HEK293 (cell line): ENCODE measurements around the gene GAL3ST2.

Experiments
- CTCF ChIA-PET: fragments of 350-600 bp; formaldehyde crosslinking; extraction: SDS; loops from one replicate; lab custom pipeline; 2021; ENCODE audit warnings: antibody characterized with exemption; lab: Yijun Ruan, JAX
- POLR2A ChIA-PET: fragments of 300-600 bp; formaldehyde crosslinking; extraction: SDS; loops from one replicate; lab custom pipeline; 2020; ENCODE audit warnings: antibody characterized with exemption, inconsistent platforms; lab: Yijun Ruan, JAX
- H3K27ac ChIP-seq: fragments of 200-500 bp; sonication (Bioruptor generic); 2 replicates; pipeline ENCODE4 v1.5.1; 2014; ENCODE audit warnings: low read depth, low read length, control low read depth, inconsistent platforms; ENCODE audit errors: extremely low read depth
- H3K36me3 ChIP-seq, 2 experiments: fragments of 200-500 bp in 1 of 2; sonication (Bioruptor generic) in 1 of 2; 1 replicate in 1 of 2; 2 replicates in 1 of 2; pipeline ENCODE4 v1.5.1; 2014 to 2017; ENCODE audit warnings: inconsistent platforms in 2 of 2, low read length in 2 of 2; ENCODE audit not compliant: control insufficient read depth in 2 of 2, insufficient read depth in 1 of 2
- H3K4me1 ChIP-seq: fragments of 200-500 bp; sonication (Bioruptor generic); 2 replicates; pipeline ENCODE4 v1.5.1; 2014; ENCODE audit warnings: mild to moderate bottlenecking, low read length, inconsistent platforms; ENCODE audit not compliant: control insufficient read depth, insufficient read depth
- H3K4me3 ChIP-seq: 2 replicates; pipeline ENCODE4 v1.5.1; 2011; ENCODE audit warnings: low read depth, mild to moderate bottlenecking, control low read depth, low read length, moderate library complexity
- H3K9me3 ChIP-seq: fragments of 200-500 bp; sonication (Bioruptor generic); 2 replicates; pipeline ENCODE4 v1.5.1; 2014; ENCODE audit warnings: low read depth, low read length, inconsistent platforms; ENCODE audit not compliant: control insufficient read depth, insufficient read depth
- OSR2 ChIP-seq: fragments of 450-650 bp; formaldehyde crosslinking; IDR thresholded peaks from 2 replicates; pipeline ENCODE4 v1.5.1; 2016; ENCODE audit warnings: missing biosample characterization, missing genetic modification characterization
- PATZ1 ChIP-seq: fragments of 450-650 bp; formaldehyde crosslinking; IDR thresholded peaks from 2 replicates; pipeline ENCODE4 v1.5.1; 2016; ENCODE audit warnings: missing biosample characterization, missing genetic modification characterization
- RBAK ChIP-seq: fragments of 450-650 bp; formaldehyde crosslinking; IDR thresholded peaks from 2 replicates; pipeline ENCODE4 v1.5.1; 2016; ENCODE audit warnings: missing biosample characterization, missing genetic modification characterization
- SP7 ChIP-seq: fragments of 450-650 bp; formaldehyde crosslinking; IDR thresholded peaks from 2 replicates; pipeline ENCODE4 v1.5.1; 2016; ENCODE audit warnings: missing biosample characterization, missing genetic modification characterization
- TCF7L2 ChIP-seq: IDR thresholded peaks from 2 replicates; pipeline ENCODE4 v1.6.1; 2011; ENCODE audit warnings: low read depth, mild to moderate bottlenecking, inconsistent platforms, low read length, moderate library complexity, borderline replicate concordance
- ZIC2 ChIP-seq: fragments of 450-650 bp; formaldehyde crosslinking; IDR thresholded peaks from 2 replicates; pipeline ENCODE4 v1.5.1; 2016; ENCODE audit warnings: missing biosample characterization, missing genetic modification characterization
- ZNF140 ChIP-seq: fragments of 450-650 bp; formaldehyde crosslinking; IDR thresholded peaks from 2 replicates; pipeline ENCODE4 v1.5.1; 2016; ENCODE audit warnings: missing biosample characterization, missing genetic modification characterization
- ZNF175 ChIP-seq: fragments of 450-650 bp; formaldehyde crosslinking; IDR thresholded peaks from 2 replicates; pipeline ENCODE4 v1.5.1; 2016; ENCODE audit warnings: missing biosample characterization, missing genetic modification characterization
- ZNF362 ChIP-seq: fragments of 450-650 bp; formaldehyde crosslinking; IDR thresholded peaks from 2 replicates; pipeline ENCODE4 v1.5.1; 2016; ENCODE audit warnings: missing biosample characterization, missing genetic modification characterization
- ZNF600 ChIP-seq: fragments of 450-650 bp; formaldehyde crosslinking; IDR thresholded peaks from 2 replicates; pipeline ENCODE4 v1.5.1; 2016; ENCODE audit warnings: missing biosample characterization, missing genetic modification characterization
- ZNF658 ChIP-seq: fragments of 450-650 bp; formaldehyde crosslinking; IDR thresholded peaks from 2 replicates; pipeline ENCODE4; 2016; ENCODE audit warnings: missing biosample characterization, missing genetic modification characterization
- ZNF692 ChIP-seq: fragments of 450-650 bp; formaldehyde crosslinking; IDR thresholded peaks from 2 replicates; pipeline ENCODE4 v1.5.1; 2016; ENCODE audit warnings: missing biosample characterization, missing genetic modification characterization
- ZNF707 ChIP-seq: fragments of 450-650 bp; formaldehyde crosslinking; IDR thresholded peaks from 2 replicates; pipeline ENCODE4 v1.5.1; 2016; ENCODE audit warnings: missing biosample characterization, missing genetic modification characterization
- ZNF76 ChIP-seq: fragments of 450-650 bp; formaldehyde crosslinking; IDR thresholded peaks from 2 replicates; pipeline ENCODE4; 2016; ENCODE audit warnings: low read depth, missing biosample characterization, missing genetic modification characterization, borderline replicate concordance
- ZNF785 ChIP-seq: fragments of 450-650 bp; formaldehyde crosslinking; IDR thresholded peaks from 2 replicates; pipeline ENCODE4 v1.5.1; 2016; ENCODE audit warnings: missing biosample characterization, missing genetic modification characterization
- TF ChIP-seq, protein P1 (sequence below): fragments of 450-650 bp; formaldehyde crosslinking; IDR thresholded peaks from 2 replicates; pipeline ENCODE4 v1.5.1; 2016; ENCODE audit warnings: missing biosample characterization, missing genetic modification characterization

Gene GAL3ST2

DNA sequence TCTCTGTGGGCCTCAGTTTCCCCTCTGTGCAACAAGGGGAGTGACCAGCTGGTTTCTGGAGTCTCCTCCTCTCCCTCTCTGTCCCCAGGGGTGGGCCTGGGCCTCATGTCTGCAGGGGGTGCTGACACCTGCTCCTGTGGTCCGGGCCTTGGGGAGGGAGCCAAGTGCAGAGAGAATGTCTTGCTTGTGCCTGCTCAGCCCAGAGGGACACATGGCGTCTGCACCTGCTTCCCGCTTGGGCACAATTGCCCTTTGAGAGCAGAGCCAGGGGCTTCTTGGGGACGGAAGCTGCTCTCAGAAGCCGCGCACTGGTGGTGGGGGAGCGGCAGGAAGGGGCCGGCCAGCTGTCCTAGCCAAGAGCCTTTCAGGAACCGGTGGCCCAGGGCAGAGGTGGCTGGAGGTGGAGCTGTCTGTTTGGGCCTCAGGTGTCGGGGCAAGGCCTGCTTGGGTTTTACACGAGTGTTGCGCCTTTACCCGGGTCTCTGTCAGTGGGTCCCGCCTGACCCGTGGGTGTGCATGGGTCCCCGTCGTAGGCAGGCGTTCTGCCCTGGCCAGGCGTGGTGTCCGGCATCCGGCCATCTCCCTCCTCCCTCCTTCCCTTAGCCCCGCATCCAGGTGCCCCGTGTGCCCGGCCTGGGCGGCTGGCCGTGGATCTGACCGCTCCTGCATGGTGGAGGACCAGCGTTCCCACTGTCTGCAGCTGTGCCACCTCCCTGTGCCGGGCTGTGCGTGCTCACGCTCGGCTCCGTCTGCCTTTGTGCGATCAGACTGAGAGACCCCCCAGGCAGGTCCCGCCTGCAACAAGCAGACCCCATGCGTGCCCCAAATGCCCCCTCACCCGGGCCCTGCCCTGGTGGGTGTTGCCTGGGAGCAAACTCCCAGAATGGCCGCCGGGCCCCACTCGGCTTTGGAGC lies 36.4 kb downstream of the GAL3ST2 start:
- H3K4me1 ChIP-seq = no peaks in the 10 kb centered on the region
- no peaks in the 10 kb centered on the region for H3K36me3 ChIP-seq
- POLR2A ChIA-PET = interaction anchor here (0.6 kb wide), 1 partner anchor 22 kb away, joined by 3 read pairs; no protein-coding TSS in a partner anchor
- H3K27ac ChIP-seq = no peak overlapping the region
- CTCF ChIA-PET = no interaction called here
- no peak for TF ChIP-seq ZNF362 (tag by site-specific recombination)
- 0 out of 2 replicates have a peak, but pooled peaks have one; percentile 37 for TF ChIP-seq ZNF600 (tag by site-specific recombination)
- no peak for TF ChIP-seq OSR2 (tag by site-specific recombination)
- TF ChIP-seq ZNF692 = no peak
- TF ChIP-seq ZNF707 (tag by site-specific recombination) = no peak
- no peaks in the 10 kb centered on the region for H3K9me3 ChIP-seq
- no peak overlapping the region for H3K4me3 ChIP-seq

DNA sequence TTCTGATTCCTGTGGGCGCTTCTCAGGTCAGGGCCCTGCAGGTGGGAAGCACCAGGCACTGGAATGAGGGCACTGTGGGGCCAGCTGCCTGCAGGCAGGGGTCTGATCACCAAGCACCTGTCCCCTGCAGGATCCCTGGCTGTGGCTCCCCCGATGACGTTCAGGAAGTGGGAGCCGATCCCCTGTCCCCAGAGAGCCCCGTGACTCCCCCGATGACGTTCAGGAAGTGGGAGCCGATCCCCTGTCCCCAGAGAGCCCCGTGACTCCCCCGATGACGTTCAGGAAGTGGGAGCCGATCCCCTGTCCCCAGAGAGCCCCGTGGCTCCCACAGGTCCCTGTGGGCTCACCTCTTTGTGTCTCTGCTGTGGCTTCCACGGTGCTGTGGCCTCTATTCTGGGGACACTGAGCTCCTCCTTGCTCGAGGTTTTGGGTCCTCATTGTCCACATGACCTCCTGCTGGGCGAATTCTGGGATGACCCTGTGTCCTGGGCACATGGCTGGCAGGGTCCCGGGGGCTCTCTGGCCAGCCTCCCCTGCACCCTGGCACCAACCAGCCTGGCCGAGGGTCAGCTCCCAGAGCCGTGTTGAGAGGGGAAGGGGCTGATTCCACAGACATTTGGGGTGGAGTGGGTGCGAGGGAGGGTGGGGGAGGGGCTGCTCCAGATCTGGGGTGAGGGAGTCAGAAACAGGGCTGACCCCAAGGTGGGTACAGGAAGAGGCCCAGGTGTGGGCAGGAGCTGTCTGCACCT lies 37.2 kb downstream of the GAL3ST2 start:
- CTCF ChIA-PET = no interaction called here
- H3K4me1 ChIP-seq = no peaks in the 10 kb centered on the region
- POLR2A ChIA-PET = no interaction called here
- no peaks in the 10 kb centered on the region for H3K9me3 ChIP-seq
- no peak overlapping the region for H3K27ac ChIP-seq
- H3K36me3 ChIP-seq = no peaks in the 10 kb centered on the region
- no peak overlapping the region for H3K4me3 ChIP-seq
- TF ChIP-seq ZIC2 (tag by site-specific recombination) = no peak
- TF ChIP-seq ZNF785 (tag by site-specific recombination) = no peak
- TF ChIP-seq ZNF175 = no peak
- no peak for TF ChIP-seq ZNF658 (tag by site-specific recombination)
- TF ChIP-seq SP7 (tag by site-specific recombination) = no peak
- TF ChIP-seq ZNF76 (tag by site-specific recombination) = no peak
- no peak for TF ChIP-seq RBAK (tag by site-specific recombination)
- TF ChIP-seq, protein P1, sequence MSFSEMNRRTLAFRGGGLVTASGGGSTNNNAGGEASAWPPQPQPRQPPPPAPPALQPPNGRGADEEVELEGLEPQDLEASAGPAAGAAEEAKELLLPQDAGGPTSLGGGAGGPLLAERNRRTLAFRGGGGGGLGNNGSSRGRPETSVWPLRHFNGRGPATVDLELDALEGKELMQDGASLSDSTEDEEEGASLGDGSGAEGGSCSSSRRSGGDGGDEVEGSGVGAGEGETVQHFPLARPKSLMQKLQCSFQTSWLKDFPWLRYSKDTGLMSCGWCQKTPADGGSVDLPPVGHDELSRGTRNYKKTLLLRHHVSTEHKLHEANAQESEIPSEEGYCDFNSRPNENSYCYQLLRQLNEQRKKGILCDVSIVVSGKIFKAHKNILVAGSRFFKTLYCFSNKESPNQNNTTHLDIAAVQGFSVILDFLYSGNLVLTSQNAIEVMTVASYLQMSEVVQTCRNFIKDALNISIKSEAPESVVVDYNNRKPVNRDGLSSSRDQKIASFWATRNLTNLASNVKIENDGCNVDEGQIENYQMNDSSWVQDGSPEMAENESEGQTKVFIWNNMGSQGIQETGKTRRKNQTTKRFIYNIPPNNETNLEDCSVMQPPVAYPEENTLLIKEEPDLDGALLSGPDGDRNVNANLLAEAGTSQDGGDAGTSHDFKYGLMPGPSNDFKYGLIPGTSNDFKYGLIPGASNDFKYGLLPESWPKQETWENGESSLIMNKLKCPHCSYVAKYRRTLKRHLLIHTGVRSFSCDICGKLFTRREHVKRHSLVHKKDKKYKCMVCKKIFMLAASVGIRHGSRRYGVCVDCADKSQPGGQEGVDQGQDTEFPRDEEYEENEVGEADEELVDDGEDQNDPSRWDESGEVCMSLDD (tag by site-specific recombination) = no peak
- no peak for TF ChIP-seq ZNF140
- TF ChIP-seq OSR2 (tag by site-specific recombination) = no peak
- TF ChIP-seq PATZ1 (tag by site-specific recombination) = no peak
- no peak for TF ChIP-seq TCF7L2
